OCI-LY1 (cell line): ENCODE measurements around the gene ARF1.
A peak's percentile ranks its signal among the peaks of the same experiment; 100 is the strongest.

Source experiments
- H2AFZ ChIP-seq: fragments of 200-600 bp; sonication (generic), shearing (Covaris generic); 2 replicates; pipeline ENCODE4 v1.6.0; 2014; ENCODE audit warnings: antibody characterized with exemption, mild to moderate bottlenecking, low read length
- H3F3A ChIP-seq: fragments of 200-600 bp; sonication (generic), shearing (Covaris generic); 2 replicates; pipeline ENCODE4 v1.6.0; 2014; ENCODE audit warnings: mild to moderate bottlenecking, antibody characterized with exemption, low read length, moderate library complexity; ENCODE audit not compliant: insufficient read depth
- H3K27ac ChIP-seq: fragments of 200-600 bp; sonication (generic); 2 replicates; pipeline ENCODE4 v1.5.1; 2014; ENCODE audit warnings: low read length, mixed run types, mild to moderate bottlenecking, low read depth; ENCODE audit not compliant: poor library complexity, severe bottlenecking
- H3K27me3 ChIP-seq: fragments of 200-600 bp; sonication (generic); 2 replicates; pipeline ENCODE4 v1.6.0; 2014; ENCODE audit warnings: antibody characterized with exemption, mild to moderate bottlenecking, low read length, moderate library complexity; ENCODE audit not compliant: insufficient read depth
- H3K36me3 ChIP-seq: fragments of 200-600 bp; sonication (generic); 2 replicates; pipeline ENCODE4 v1.6.1; 2014; ENCODE audit warnings: mild to moderate bottlenecking, antibody characterized with exemption, low read length, moderate library complexity, mixed read lengths; ENCODE audit not compliant: insufficient read depth
- H3K4me1 ChIP-seq: fragments of 200-600 bp; sonication (generic); 2 replicates; pipeline ENCODE4 v1.5.1; 2014; ENCODE audit warnings: mild to moderate bottlenecking, low read length, moderate library complexity; ENCODE audit not compliant: insufficient read depth, severe bottlenecking
- H3K4me2 ChIP-seq: fragments of 200-600 bp; sonication (generic), shearing (Covaris generic); 2 replicates; pipeline ENCODE4 v1.6.1; 2014; ENCODE audit warnings: low read length
- H3K4me3 ChIP-seq: fragments of 200-600 bp; sonication (generic); 2 replicates; pipeline ENCODE4 v1.5.1; 2014; ENCODE audit warnings: low read length, low read depth, mild to moderate bottlenecking, mixed read lengths; ENCODE audit not compliant: poor library complexity, severe bottlenecking
- H3K79me2 ChIP-seq: fragments of 200-600 bp; shearing (Covaris generic); 2 replicates; pipeline ENCODE4 v1.6.1; 2016; ENCODE audit warnings: mixed run types, low read length, mixed read lengths; ENCODE audit not compliant: insufficient read depth
- H3K9ac ChIP-seq: fragments of 200-600 bp; sonication (generic), shearing (Covaris generic); 2 replicates; pipeline ENCODE4 v1.6.1; 2014; ENCODE audit warnings: mild to moderate bottlenecking, low read length, mixed read lengths
- H3K9me2 ChIP-seq: fragments of 200-600 bp; sonication (generic), shearing (Covaris generic); 2 replicates; pipeline ENCODE4 v1.6.1; 2014; ENCODE audit warnings: low read depth, mild to moderate bottlenecking, low read length, mixed read lengths
- H3K9me3 ChIP-seq: fragments of 200-600 bp; shearing (Covaris generic); 2 replicates; pipeline ENCODE4 v1.6.1; 2014; ENCODE audit warnings: low read length, mixed read lengths
- H4K20me1 ChIP-seq: fragments of 200-600 bp; sonication (generic), shearing (Covaris generic); 2 replicates; pipeline ENCODE4 v1.6.0; 2016; ENCODE audit warnings: mild to moderate bottlenecking, low read length; ENCODE audit not compliant: insufficient read depth
- EZH2 ChIP-seq: fragments of 200-600 bp; sonication (generic), shearing (Covaris generic); IDR thresholded peaks from 2 replicates; pipeline ENCODE4 v1.8.0; 2017; ENCODE audit warnings: borderline replicate concordance, mixed run types, mild to moderate bottlenecking, antibody characterized with exemption, low read length, moderate library complexity, mixed read lengths
- TF ChIP-seq, protein P1 (sequence below): fragments of 200-600 bp; sonication (generic), shearing (Covaris generic); IDR thresholded peaks from 2 replicates; pipeline ENCODE4 v1.5.1; 2017; ENCODE audit warnings: mild to moderate bottlenecking, antibody characterized with exemption, low read length, moderate library complexity, mixed read lengths

The ARF1 gene

GRCh38 chr1:228118040-228118439 lies 35.5 kb downstream of the ARF1 start:
- no peaks in the 10 kb centered on the region for H4K20me1 ChIP-seq
- no peak overlapping the region for H3K4me2 ChIP-seq
- TF ChIP-seq, protein P1, sequence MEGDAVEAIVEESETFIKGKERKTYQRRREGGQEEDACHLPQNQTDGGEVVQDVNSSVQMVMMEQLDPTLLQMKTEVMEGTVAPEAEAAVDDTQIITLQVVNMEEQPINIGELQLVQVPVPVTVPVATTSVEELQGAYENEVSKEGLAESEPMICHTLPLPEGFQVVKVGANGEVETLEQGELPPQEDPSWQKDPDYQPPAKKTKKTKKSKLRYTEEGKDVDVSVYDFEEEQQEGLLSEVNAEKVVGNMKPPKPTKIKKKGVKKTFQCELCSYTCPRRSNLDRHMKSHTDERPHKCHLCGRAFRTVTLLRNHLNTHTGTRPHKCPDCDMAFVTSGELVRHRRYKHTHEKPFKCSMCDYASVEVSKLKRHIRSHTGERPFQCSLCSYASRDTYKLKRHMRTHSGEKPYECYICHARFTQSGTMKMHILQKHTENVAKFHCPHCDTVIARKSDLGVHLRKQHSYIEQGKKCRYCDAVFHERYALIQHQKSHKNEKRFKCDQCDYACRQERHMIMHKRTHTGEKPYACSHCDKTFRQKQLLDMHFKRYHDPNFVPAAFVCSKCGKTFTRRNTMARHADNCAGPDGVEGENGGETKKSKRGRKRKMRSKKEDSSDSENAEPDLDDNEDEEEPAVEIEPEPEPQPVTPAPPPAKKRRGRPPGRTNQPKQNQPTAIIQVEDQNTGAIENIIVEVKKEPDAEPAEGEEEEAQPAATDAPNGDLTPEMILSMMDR = no peak
- no peak for TF ChIP-seq EZH2
- no peaks in the 10 kb centered on the region for H3K36me3 ChIP-seq
- peaks cover 10% of the 10 kb centered on the region; the same call in 1 of the 2 replicates for H3K9me3 ChIP-seq
- H3K4me3 ChIP-seq = no peak overlapping the region
- H3K4me1 ChIP-seq = peaks cover 4% of the 10 kb centered on the region
- no peak overlapping the region for H2AFZ ChIP-seq
- no peak overlapping the region for H3K27ac ChIP-seq
- H3K9me2 ChIP-seq = no peaks in the 10 kb centered on the region
- H3K9ac ChIP-seq = no peak overlapping the region
- H3F3A ChIP-seq = no peaks in the 10 kb centered on the region
- no peaks in the 10 kb centered on the region for H3K27me3 ChIP-seq
- H3K79me2 ChIP-seq = no peaks in the 10 kb centered on the region

GRCh38 chr1:228120351-228120750 lies 37.8 kb downstream of the ARF1 start:
- no peaks in the 10 kb centered on the region for H3F3A ChIP-seq
- TF ChIP-seq, protein P1 = no peak
- TF ChIP-seq EZH2 = no peak
- H3K4me3 ChIP-seq = no peak overlapping the region
- no peak overlapping the region for H3K27ac ChIP-seq
- no peak overlapping the region for H2AFZ ChIP-seq
- H3K4me2 ChIP-seq = no peak overlapping the region
- H3K9ac ChIP-seq = no peak overlapping the region
- no peaks in the 10 kb centered on the region for H3K36me3 ChIP-seq
- no peaks in the 10 kb centered on the region for H3K9me2 ChIP-seq
- no peaks in the 10 kb centered on the region for H3K27me3 ChIP-seq
- H3K4me1 ChIP-seq = peaks cover 4% of the 10 kb centered on the region
- H3K79me2 ChIP-seq = no peaks in the 10 kb centered on the region
- no peaks in the 10 kb centered on the region for H4K20me1 ChIP-seq
- peaks cover 10% of the 10 kb centered on the region; the same call in 1 of the 2 replicates for H3K9me3 ChIP-seq

- no peak overlapping the region for H3K4me2 ChIP-seq
- no peaks in the 10 kb centered on the region for H3K9me2 ChIP-seq
- H3K36me3 ChIP-seq = no peaks in the 10 kb centered on the region
- no peaks in the 10 kb centered on the region for H3K79me2 ChIP-seq
- H3K9ac ChIP-seq = no peak overlapping the region
- H2AFZ ChIP-seq = no peak overlapping the region
- H3F3A ChIP-seq = no peaks in the 10 kb centered on the region
- H3K9me3 ChIP-seq = peaks cover 10% of the 10 kb centered on the region; the same call in 1 of the 2 replicates
- peak overlapping the region; percentile 5 for H3K4me3 ChIP-seq
- no peaks in the 10 kb centered on the region for H4K20me1 ChIP-seq
- H3K4me1 ChIP-seq = peaks cover 4% of the 10 kb centered on the region
- H3K27me3 ChIP-seq = no peaks in the 10 kb centered on the region
- no peak overlapping the region for H3K27ac ChIP-seq
- no peak for TF ChIP-seq EZH2
- TF ChIP-seq, protein P1 = no peak
Measured at GRCh38 chr1:228120857-228121489, 38.5 kb downstream of the ARF1 start.
